DMS153 treated with DMSO at 0.1 percent for 48 hours (cell line): Measurements from ENCODE around the gene SLC35C1.
A peak's percentile ranks its signal among the peaks of the same experiment; 100 is the strongest.

Experiments
- DNase-seq: peaks from one replicate; lab custom pipeline; 2025; ENCODE audit not compliant: unreplicated experiment; lab: John Stamatoyannopoulos, UW

SLC35C1 gene

GRCh38 chr11:45804761-45805304, at the start of gene SLC35C1:
Gene SLC35C1, plus strand, starts transcription at chr11:45805149. Its CDS starts 653 bp downstream, at chr11:45805802.
- DNase-seq, result peak; percentile 92

- no peak for DNase-seq
These were observed 49.6 kb upstream of the SLC35C1 start for GRCh38 chr11:45755281-45755859.

- no peak for DNase-seq
These were observed 48.5 kb upstream of the SLC35C1 start for GRCh38 chr11:45756384-45757010.

GRCh38 chr11:45757672-45758071, 47.3 kb upstream of the SLC35C1 start:
- DNase-seq, result no peak

- no peak for DNase-seq
These were observed 43.3 kb upstream of the SLC35C1 start for GRCh38 chr11:45761659-45762058.

GRCh38 chr11:45765107-45765668, 39.8 kb upstream of the SLC35C1 start:
- DNase-seq, result no peak

GRCh38 chr11:45765836-45766235, 39.1 kb upstream of the SLC35C1 start:
- no peak for DNase-seq

GRCh38 chr11:45766469-45766868, 38.5 kb upstream of the SLC35C1 start:
- no peak for DNase-seq

GRCh38 chr11:45768486-45768885, 36.5 kb upstream of the SLC35C1 start:
- no peak for DNase-seq

- DNase-seq, result no peak
These were observed 35.0 kb upstream of the SLC35C1 start for GRCh38 chr11:45769960-45770359.

- peak; percentile 28 for DNase-seq
These were observed 33.8 kb upstream of the SLC35C1 start for GRCh38 chr11:45771193-45771565.

GRCh38 chr11:45771566-45772448, 33.1 kb upstream of the SLC35C1 start:
- DNase-seq, result peak; percentile 76

- no peak for DNase-seq
These were observed 32.5 kb upstream of the SLC35C1 start for GRCh38 chr11:45772449-45772774.

GRCh38 chr11:45772986-45773785, 31.8 kb upstream of the SLC35C1 start:
- no peak for DNase-seq

- DNase-seq, result no peak
These were observed 30.9 kb upstream of the SLC35C1 start for GRCh38 chr11:45773786-45774655.

GRCh38 chr11:45774786-45775185, 30.2 kb upstream of the SLC35C1 start:
- no peak for DNase-seq

- DNase-seq, result no peak
These were observed 27.6 kb upstream of the SLC35C1 start for GRCh38 chr11:45777127-45777969.

- no peak for DNase-seq
These were observed 26.6 kb upstream of the SLC35C1 start for GRCh38 chr11:45778341-45778740.

GRCh38 chr11:45779602-45780001, 25.3 kb upstream of the SLC35C1 start:
- no peak for DNase-seq
